Measurements from ENCODE around the gene MNT. TPM values are rescaled to one million over a fixed set of nuclear protein-coding genes. Genes with fewer than 3 reads are reported as not detected.

The MNT gene
- total RNA-seq, 1 experiment from 2014 or later: 38.9 TPM

DNA sequence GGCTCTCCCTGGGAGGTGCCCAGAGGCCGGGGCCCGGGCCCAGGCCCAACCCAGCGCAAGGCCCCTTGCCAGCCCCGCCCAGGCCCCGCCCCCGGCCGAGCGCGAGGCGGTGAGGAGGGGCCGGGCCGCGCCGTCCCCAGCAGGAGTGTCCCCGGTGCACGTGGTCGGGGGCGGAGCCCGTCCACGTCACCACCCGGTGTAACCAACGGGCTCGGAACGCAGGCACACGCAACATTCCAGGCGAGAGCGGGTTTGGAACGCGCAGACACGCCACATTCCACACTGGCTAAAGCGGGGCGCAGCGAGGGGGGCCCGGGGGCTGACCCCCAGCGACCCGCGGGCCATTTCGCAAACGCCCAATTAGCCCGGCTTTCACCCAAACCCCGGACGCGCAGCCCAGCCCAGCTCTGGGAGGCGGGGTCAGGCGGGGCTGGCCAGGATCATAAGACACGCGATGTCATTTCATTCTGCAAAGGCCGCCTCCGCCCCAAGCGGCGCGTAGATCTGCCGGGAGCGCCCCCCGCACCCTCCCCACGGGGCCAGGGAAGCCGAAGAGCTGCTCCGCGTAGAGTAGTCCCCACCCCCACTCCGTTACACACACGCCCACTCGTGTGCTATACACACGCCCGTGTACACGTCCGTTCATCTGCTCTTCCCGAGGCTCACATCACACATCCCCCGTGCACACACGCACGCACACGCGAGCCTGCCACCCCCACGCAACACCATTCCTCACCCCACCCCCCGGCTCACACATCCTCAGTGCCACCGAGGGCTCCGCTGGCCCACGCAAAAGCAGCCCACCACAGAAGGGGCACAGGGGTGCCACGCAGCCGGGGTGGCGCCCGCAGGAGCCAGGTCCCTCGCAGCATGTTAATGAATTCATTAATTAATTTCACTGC, 1.0 kb downstream of the MNT start:
- Histone ChIP-seq H3K4me2 (ENCODE audit: insufficient read depth, insufficient read length, low read length) (peak overlapping the region; percentile 65), H3K27me3 (ENCODE audit: insufficient read depth, low read length) (no peaks in the 10 kb centered on the region), H4K91ac (ENCODE audit: insufficient read length, low read depth, low read length) (no peak overlapping the region), H2BK12ac (ENCODE audit: insufficient read length, low read depth, low read length) (no peak overlapping the region), H3T11ph (ENCODE audit: low read length) (no peak overlapping the region), H3K4me1 (ENCODE audit: insufficient read depth, low read length) (peaks cover 11% of the 10 kb centered on the region; the same call in 1 of the 2 replicates), H2BK5ac (ENCODE audit: insufficient read length, low read length) (no peak overlapping the region), H2AFZ (ENCODE audit: low read length) (no peak overlapping the region), H2BK15ac (ENCODE audit: low read depth, low read length) (no peak overlapping the region), H3K9me3 (ENCODE audit: control insufficient read depth, low read depth, low read length) (no peaks in the 10 kb centered on the region), H3K23ac (ENCODE audit: insufficient read length, low read depth, low read length) (no peak overlapping the region), H3K23me2 (ENCODE audit: insufficient read length, low read depth, low read length, poor library complexity, severe bottlenecking) (peaks cover 22% of the 10 kb centered on the region), H3K27ac (ENCODE audit: insufficient read length, low read depth, low read length) (peak overlapping the region; percentile 71), H3K56ac (ENCODE audit: insufficient read length, low read depth, low read length) (no peak overlapping the region), H2BK20ac (ENCODE audit: low read depth, low read length, poor library complexity, severe bottlenecking) (no peak overlapping the region), H3K79me2 (ENCODE audit: insufficient read depth, low read length) (peaks cover 2% of the 10 kb centered on the region; the same call in 1 of the 2 replicates), H3K14ac (ENCODE audit: insufficient read depth, low read length) (no peak overlapping the region; the same call in 1 of the 2 replicates), H4K8ac (replicated peaks; ENCODE audit: insufficient read length, low read depth, low read length) (no peak overlapping the region), H4K5ac (ENCODE audit: insufficient read length, low read depth, low read length) (no peak overlapping the region), H2AK5ac (ENCODE audit: insufficient read length, low read length) (no peak overlapping the region), H3K79me1 (ENCODE audit: insufficient read depth, low read depth, low read length, poor library complexity, severe bottlenecking) (no peaks in the 10 kb centered on the region), H3K9ac (ENCODE audit: extremely low read depth, insufficient read length, low read length) (peak overlapping the region; percentile 28), H3K18ac (ENCODE audit: insufficient read length, low read depth, low read length) (peak overlapping the region; percentile 5), H2BK120ac (ENCODE audit: low read depth, low read length, poor library complexity, severe bottlenecking) (no peak overlapping the region), H4K20me1 (ENCODE audit: control insufficient read depth, insufficient read depth, insufficient read length) (no peaks in the 10 kb centered on the region), H3K4ac (ENCODE audit: low read depth, low read length) (no peak overlapping the region)
- peak overlapping the region; percentile 91 to 99 for H3K4me3 Mint-ChIP-seq
- H3K27ac Mint-ChIP-seq: peak overlapping the region; percentile 98 to 100 (median 99)
- DNase-seq: peak; percentile 99
- WGBS (ENCODE audit: extremely low coverage, insufficient read length, low lambda C conversion rate): no CpG with 5 or more reads among the region's 82 CpGs
- H3K27me3 Mint-ChIP-seq (ENCODE audit: low read depth): peaks cover 5% of the 10 kb centered on the region
- H3K4me1 Mint-ChIP-seq: peaks cover 32 to 45% of the 10 kb centered on the region in 2 experiments
- H3K9me3 Mint-ChIP-seq: no peaks in the 10 kb centered on the region; a peak in 1 of 5 replicates
- TF ChIP-seq CTCF (conservative IDR thresholded peaks at IDR 0.05): no peak
- H3K36me3 Mint-ChIP-seq (ENCODE audit: insufficient read depth in 1 of 3, low read depth in 3 of 3): no peaks in the 10 kb centered on the region

Data from H9 (cell line).